OCI-LY7 (cell line): ENCODE measurements around the gene COL23A1. TPM values are rescaled to one million over a fixed set of nuclear protein-coding genes. Genes with fewer than 3 reads are reported as not detected.

Experiments used
- BruUV-seq: library from RNA; stranded (reverse); fragments of 400-500 nt; replicated peaks from 2 replicates; lab custom pipeline; 2021; lab: Mats Ljungman, UMichigan
- CTCF ChIA-PET: fragments of 300-600 bp; sonication (Branson Sonifier 250); formaldehyde crosslinking; loops from one replicate; lab custom pipeline; 2022; ENCODE audit warnings: antibody characterized with exemption; ENCODE audit not compliant: unreplicated experiment; lab: Charles Lee
- POLR2A ChIA-PET: fragments of 300-600 bp; sonication (Branson Sonifier 250); formaldehyde crosslinking; loops from one replicate; lab custom pipeline; 2022; ENCODE audit warnings: antibody characterized with exemption; lab: Charles Lee
- DNase-seq: peaks from one replicate; pipeline ENCODE4 v3.0.0-alpha.2; 2015; ENCODE audit warnings: low spot score
- H2AFZ ChIP-seq: fragments of 200-600 bp; sonication (generic), shearing (Covaris generic); 2 replicates; pipeline ENCODE4 v1.6.1; 2014; ENCODE audit warnings: mild to moderate bottlenecking, antibody characterized with exemption, low read length, moderate library complexity
- H3K27ac ChIP-seq: fragments of 200-600 bp; sonication (generic); 2 replicates; pipeline ENCODE4 v1.5.1; 2014; ENCODE audit warnings: mixed run types, low read depth, mild to moderate bottlenecking, moderate library complexity, low read length, inconsistent platforms; ENCODE audit not compliant: poor library complexity, severe bottlenecking
- H3K36me3 ChIP-seq: fragments of 200-600 bp; sonication (generic); 2 replicates; pipeline ENCODE4 v1.6.1; 2014; ENCODE audit warnings: mild to moderate bottlenecking, antibody characterized with exemption, low read length, moderate library complexity, mixed read lengths; ENCODE audit not compliant: insufficient read depth
- H3K4me1 ChIP-seq: fragments of 200-600 bp; sonication (generic); 2 replicates; pipeline ENCODE4 v1.5.1; 2014; ENCODE audit warnings: mild to moderate bottlenecking, low read length; ENCODE audit not compliant: insufficient read depth, poor library complexity, severe bottlenecking
- H3K4me2 ChIP-seq: fragments of 200-600 bp; sonication (generic); 2 replicates; pipeline ENCODE4 v1.6.1; 2014; ENCODE audit warnings: mild to moderate bottlenecking, low read length
- H3K4me3 ChIP-seq: fragments of 200-600 bp; sonication (generic); 2 replicates; pipeline ENCODE4 v1.5.1; 2014; ENCODE audit warnings: mild to moderate bottlenecking, low read depth, low read length; ENCODE audit not compliant: poor library complexity, severe bottlenecking
- H3K79me2 ChIP-seq: fragments of 200-600 bp; sonication (generic); 2 replicates; pipeline ENCODE4 v1.6.1; 2016; ENCODE audit warnings: low read depth, mild to moderate bottlenecking, low read length, moderate library complexity, mixed read lengths; ENCODE audit not compliant: insufficient read depth
- H3K9me2 ChIP-seq: fragments of 200-600 bp; sonication (generic); 2 replicates; pipeline ENCODE4 v1.6.1; 2016; ENCODE audit warnings: mild to moderate bottlenecking, low read length, mixed read lengths; ENCODE audit not compliant: insufficient read depth
- H3K9me3 ChIP-seq: fragments of 200-600 bp; sonication (generic); 2 replicates; pipeline ENCODE4 v1.6.1; 2014; ENCODE audit warnings: mild to moderate bottlenecking, mixed run types, low read length, mixed read lengths
- H4K20me1 ChIP-seq: fragments of 200-600 bp; sonication (generic); 2 replicates; pipeline ENCODE4 v1.6.1; 2014; ENCODE audit warnings: mild to moderate bottlenecking, antibody characterized with exemption, low read length, moderate library complexity, mixed read lengths; ENCODE audit not compliant: insufficient read depth
- CTCF ChIP-seq: fragments of 200-600 bp; sonication (generic); conservative IDR thresholded peaks from 2 replicates; pipeline ENCODE4 v1.5.1; 2014; ENCODE audit warnings: mild to moderate bottlenecking, antibody characterized with exemption, low read length, moderate library complexity, mixed read lengths
- EZH2phosphoT487 ChIP-seq: fragments of 200-600 bp; sonication (generic); IDR thresholded peaks from 2 replicates; pipeline ENCODE4 v1.6.1; 2018; ENCODE audit warnings: low read depth, borderline replicate concordance, mild to moderate bottlenecking, mixed run types, antibody characterized with exemption, low read length, moderate library complexity, mixed read lengths
- intact Hi-C: fragments of 100-400 bp; cut with micrococcal nuclease; formaldehyde crosslinking; loops from one replicate; pipeline ENCODE4 v1.10.0; 2022; ENCODE audit not compliant: unreplicated experiment
- total RNA-seq, 2 experiments: library from RNA; depleted of rRNA in 1 of 2; stranded (reverse); fragments of >200 nt in 1 of 2; shearing (Covaris generic) in 1 of 2; gene quantifications; 2 replicates each; pipeline ENCODE4 v1.2.3, GENCODE V29; 2014 to 2022

Gene COL23A1
- total RNA-seq, 2 experiments from 2014 or later: 0.53 TPM; not detected in 1

- peaks cover 56% of the 10 kb centered on the region for H3K79me2 ChIP-seq
- POLR2A ChIA-PET: interaction anchor here (0.9 to 1.6 kb wide), 7 partner anchors 8 to 83 kb away, joined by 3 to 9 read pairs (median 4); no protein-coding TSS in a partner anchor
Measured at GRCh38 chr5:178203670-178204181, 386.5 kb downstream of the COL23A1 start.

GRCh38 chr5:178202541-178202940 lies 387.7 kb downstream of the COL23A1 start:
- H2AFZ ChIP-seq: no peak overlapping the region
- DNase-seq: no peak
- peaks cover 44% of the 10 kb centered on the region for H3K79me2 ChIP-seq
- POLR2A ChIA-PET: interaction anchor here (1.2 kb wide), 1 partner anchor 21 kb away, joined by 7 read pairs; no protein-coding TSS in a partner anchor
- H4K20me1 ChIP-seq: peaks cover 23% of the 10 kb centered on the region
- no peak overlapping the region for H3K4me3 ChIP-seq
- peaks cover 31% of the 10 kb centered on the region for H3K36me3 ChIP-seq
- no peak overlapping the region for H3K4me2 ChIP-seq
- peaks cover 17% of the 10 kb centered on the region for H3K4me1 ChIP-seq
- no peaks in the 10 kb centered on the region for H3K9me3 ChIP-seq
- CTCF ChIA-PET: no interaction called here
- H3K27ac ChIP-seq: no peak overlapping the region
- H3K9me2 ChIP-seq: no peaks in the 10 kb centered on the region
- TF ChIP-seq EZH2phosphoT487 (no peak), CTCF (no peak)
- intact Hi-C loops: no loop called here
- TSS peak; percentile 53 for BruUV-seq

More at GRCh38 chr5:178203670-178204181, 386.5 kb downstream of the COL23A1 start:
- peaks cover 35% of the 10 kb centered on the region for H4K20me1 ChIP-seq
- H3K4me2 ChIP-seq: peak overlapping the region; percentile 81
- peak overlapping the region; percentile 82 for H3K27ac ChIP-seq
- BruUV-seq: TSS peak; percentile 97
- TF ChIP-seq CTCF: no peak
- TF ChIP-seq EZH2phosphoT487: no peak
- intact Hi-C loops: loop anchor here (2.0 kb wide), 1 partner anchor 29 kb away; the partner anchor contains the start of gene PHYKPL
- CTCF ChIA-PET: interaction anchor here (0.6 kb wide), 1 partner anchor 74 kb away, joined by 3 read pairs; no protein-coding TSS in a partner anchor
- no peaks in the 10 kb centered on the region for H3K9me2 ChIP-seq
- no peaks in the 10 kb centered on the region for H3K9me3 ChIP-seq
- peaks cover 43% of the 10 kb centered on the region for H3K36me3 ChIP-seq
- peak overlapping the region; percentile 99 for H3K4me3 ChIP-seq
- H3K4me1 ChIP-seq: peaks cover 20% of the 10 kb centered on the region
- no peak for DNase-seq
- peak overlapping the region; percentile 69; the same call in 1 of the 2 replicates for H2AFZ ChIP-seq

GRCh38 chr5:178201927-178202235 lies 388.3 kb downstream of the COL23A1 start:
- H3K4me3 ChIP-seq: no peak overlapping the region
- no peaks in the 10 kb centered on the region for H3K9me2 ChIP-seq
- H2AFZ ChIP-seq: no peak overlapping the region
- ChIA-PET CTCF (no interaction called here), POLR2A (interaction anchor here (0.6 to 1.2 kb wide), 5 partner anchors 21 to 610 kb away, joined by 3 to 7 read pairs (median 3); partner anchors contain the start of gene TMED9)
- H3K79me2 ChIP-seq: peaks cover 38% of the 10 kb centered on the region
- H3K4me2 ChIP-seq: no peak overlapping the region
- BruUV-seq: no TSS peak
- no peaks in the 10 kb centered on the region for H3K9me3 ChIP-seq
- no peak overlapping the region for H3K27ac ChIP-seq
- peaks cover 25% of the 10 kb centered on the region for H3K36me3 ChIP-seq
- peaks cover 16% of the 10 kb centered on the region for H4K20me1 ChIP-seq
- intact Hi-C loops: no loop called here
- no peak for DNase-seq
- no peak for TF ChIP-seq CTCF
- no peak for TF ChIP-seq EZH2phosphoT487
- H3K4me1 ChIP-seq: peaks cover 10% of the 10 kb centered on the region
